ENCODE measurements around the gene KCNJ9.
A peak's percentile ranks its signal among the peaks of the same experiment; 100 is the strongest.

DNA sequence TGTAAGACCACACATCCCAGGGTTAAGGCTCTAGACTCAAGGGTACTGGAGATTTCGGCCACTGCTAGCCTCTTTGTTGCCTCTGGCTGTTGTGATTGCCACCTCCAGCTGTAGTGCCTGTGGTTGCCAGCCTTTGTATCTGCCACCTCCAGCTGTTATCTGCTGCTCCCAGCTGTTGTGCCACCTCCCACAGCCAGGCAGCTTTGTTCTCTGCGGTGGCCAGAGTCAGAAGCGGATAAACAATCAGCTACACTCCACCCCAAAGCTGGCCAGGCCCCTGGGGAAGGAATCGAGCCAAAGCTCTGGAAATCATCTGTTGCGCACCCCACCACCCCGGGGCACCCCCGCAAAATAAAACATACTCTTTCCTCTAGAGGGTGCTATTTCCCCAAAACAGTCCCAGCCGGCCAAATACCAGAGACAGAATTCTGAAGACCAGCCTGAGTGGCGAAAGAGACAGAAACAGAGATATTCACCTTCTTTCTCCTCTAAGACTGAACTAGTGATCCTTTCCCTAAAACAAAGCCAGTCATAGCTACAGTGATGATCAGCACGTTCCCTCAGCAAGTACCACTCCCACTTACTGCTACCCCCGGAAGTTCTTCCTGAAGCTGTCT, 34.7 kb upstream of the KCNJ9 start:
- TF ChIP-seq, protein P1, sequence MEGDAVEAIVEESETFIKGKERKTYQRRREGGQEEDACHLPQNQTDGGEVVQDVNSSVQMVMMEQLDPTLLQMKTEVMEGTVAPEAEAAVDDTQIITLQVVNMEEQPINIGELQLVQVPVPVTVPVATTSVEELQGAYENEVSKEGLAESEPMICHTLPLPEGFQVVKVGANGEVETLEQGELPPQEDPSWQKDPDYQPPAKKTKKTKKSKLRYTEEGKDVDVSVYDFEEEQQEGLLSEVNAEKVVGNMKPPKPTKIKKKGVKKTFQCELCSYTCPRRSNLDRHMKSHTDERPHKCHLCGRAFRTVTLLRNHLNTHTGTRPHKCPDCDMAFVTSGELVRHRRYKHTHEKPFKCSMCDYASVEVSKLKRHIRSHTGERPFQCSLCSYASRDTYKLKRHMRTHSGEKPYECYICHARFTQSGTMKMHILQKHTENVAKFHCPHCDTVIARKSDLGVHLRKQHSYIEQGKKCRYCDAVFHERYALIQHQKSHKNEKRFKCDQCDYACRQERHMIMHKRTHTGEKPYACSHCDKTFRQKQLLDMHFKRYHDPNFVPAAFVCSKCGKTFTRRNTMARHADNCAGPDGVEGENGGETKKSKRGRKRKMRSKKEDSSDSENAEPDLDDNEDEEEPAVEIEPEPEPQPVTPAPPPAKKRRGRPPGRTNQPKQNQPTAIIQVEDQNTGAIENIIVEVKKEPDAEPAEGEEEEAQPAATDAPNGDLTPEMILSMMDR (IDR thresholded peaks at IDR 0.05): peak in 3 of 4 experiments; percentile 59 to 68 (median 60)
- TF ChIP-seq POLR2AphosphoS5 (IDR thresholded peaks at IDR 0.05) (no peak), POLR2A (IDR thresholded peaks at IDR 0.05) (no peak)
